ENCODE data around the gene PNMA8B.

Gene PNMA8B

GRCh38 chr19:46452186-46452585 is 43.5 kb downstream of the PNMA8B start:
- Mint-ChIP-seq H3K36me3 (ENCODE audit: low read depth) (peaks cover 4% of the 10 kb centered on the region), H3K27ac (peak overlapping the region; percentile 80 to 98 (median 91)), H3K9me3 (peaks cover 12% of the 10 kb centered on the region), H3K4me1 (peaks cover 52% of the 10 kb centered on the region), H3K27me3 (ENCODE audit: low read depth) (peaks cover 5% of the 10 kb centered on the region), H3K4me3 (peak overlapping the region in 1 of 3 experiments; percentile 46)
- no peak for TF ChIP-seq CTCF (IDR thresholded peaks at IDR 0.05; ENCODE audit: unreplicated experiment in 3 of 3)

DNA sequence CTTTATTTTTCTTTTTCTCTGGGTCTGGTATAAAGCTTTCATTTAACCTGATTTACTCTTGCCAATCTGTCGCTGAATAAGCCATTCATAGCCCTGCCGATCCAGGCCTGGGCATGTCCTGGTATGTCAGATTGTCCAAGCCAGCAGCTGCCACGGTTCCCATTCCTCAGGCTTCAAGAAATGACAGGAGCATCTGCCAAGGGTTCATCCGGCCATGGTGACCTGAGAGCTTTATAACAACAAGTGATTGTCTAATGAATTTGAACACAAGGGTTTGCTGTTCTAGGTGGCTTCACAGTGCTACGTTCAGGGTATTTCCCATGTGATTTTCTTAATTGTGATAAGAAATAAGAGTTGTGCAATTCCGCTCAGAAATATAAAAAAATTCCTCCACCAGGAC is 44.3 kb downstream of the PNMA8B start:
- Mint-ChIP-seq H3K9me3 (peaks cover 12% of the 10 kb centered on the region), H3K27ac (peak overlapping the region; percentile 80 to 98 (median 91)), H3K27me3 (ENCODE audit: low read depth) (peaks cover 5% of the 10 kb centered on the region), H3K4me1 (peaks cover 51% of the 10 kb centered on the region), H3K36me3 (ENCODE audit: low read depth) (peaks cover 4% of the 10 kb centered on the region), H3K4me3 (peak overlapping the region in 1 of 3 experiments; percentile 22)
- no peak for TF ChIP-seq CTCF (IDR thresholded peaks at IDR 0.05; ENCODE audit: unreplicated experiment in 3 of 3)

DNA sequence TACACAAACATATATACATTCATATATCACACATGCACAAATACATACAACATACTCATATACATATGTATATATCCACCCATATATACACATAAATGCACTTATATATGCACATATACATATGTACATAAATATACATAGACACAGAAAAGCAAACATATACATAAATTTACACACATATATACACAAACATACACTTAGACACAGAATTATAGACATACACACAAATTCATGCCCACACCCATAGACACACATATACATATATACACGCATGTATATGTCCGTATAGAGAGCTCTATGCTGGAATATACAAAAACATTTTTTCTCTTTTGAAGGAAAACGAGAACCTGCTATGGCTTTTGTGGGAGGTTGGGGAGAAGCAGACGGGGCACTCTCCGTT is 44.9 kb downstream of the PNMA8B start:
- H3K4me1 Mint-ChIP-seq = peaks cover 52% of the 10 kb centered on the region
- peak overlapping the region; percentile 80 to 98 (median 91) for H3K27ac Mint-ChIP-seq
- H3K4me3 Mint-ChIP-seq = no peak overlapping the region
- peaks cover 12% of the 10 kb centered on the region for H3K9me3 Mint-ChIP-seq
- peaks cover 4% of the 10 kb centered on the region for H3K36me3 Mint-ChIP-seq (ENCODE audit: low read depth)
- H3K27me3 Mint-ChIP-seq (ENCODE audit: low read depth) = peaks cover 5% of the 10 kb centered on the region
- no peak for TF ChIP-seq CTCF (IDR thresholded peaks at IDR 0.05; ENCODE audit: unreplicated experiment in 3 of 3)

GRCh38 chr19:46449228-46449627 is 46.4 kb downstream of the PNMA8B start:
- Mint-ChIP-seq H3K4me3 (no peak overlapping the region), H3K9me3 (peaks cover 12% of the 10 kb centered on the region), H3K27me3 (ENCODE audit: low read depth) (peaks cover 5% of the 10 kb centered on the region), H3K36me3 (ENCODE audit: low read depth) (peaks cover 4% of the 10 kb centered on the region), H3K27ac (peak overlapping the region in 1 of 3 experiments; percentile 71), H3K4me1 (peaks cover 54% of the 10 kb centered on the region)
- TF ChIP-seq CTCF (IDR thresholded peaks at IDR 0.05; ENCODE audit: unreplicated experiment in 3 of 3) = no peak

- no peak overlapping the region for H3K27ac Mint-ChIP-seq
- peaks cover 4% of the 10 kb centered on the region for H3K36me3 Mint-ChIP-seq (ENCODE audit: low read depth)
- no peak for TF ChIP-seq CTCF (IDR thresholded peaks at IDR 0.05; ENCODE audit: unreplicated experiment in 3 of 3)
- H3K27me3 Mint-ChIP-seq (ENCODE audit: low read depth) = peaks cover 5% of the 10 kb centered on the region
- H3K4me1 Mint-ChIP-seq = peaks cover 50% of the 10 kb centered on the region
- no peak overlapping the region for H3K4me3 Mint-ChIP-seq
- H3K9me3 Mint-ChIP-seq = peaks cover 12% of the 10 kb centered on the region
Measured at GRCh38 chr19:46448601-46449000, 47.1 kb downstream of the PNMA8B start.

DNA sequence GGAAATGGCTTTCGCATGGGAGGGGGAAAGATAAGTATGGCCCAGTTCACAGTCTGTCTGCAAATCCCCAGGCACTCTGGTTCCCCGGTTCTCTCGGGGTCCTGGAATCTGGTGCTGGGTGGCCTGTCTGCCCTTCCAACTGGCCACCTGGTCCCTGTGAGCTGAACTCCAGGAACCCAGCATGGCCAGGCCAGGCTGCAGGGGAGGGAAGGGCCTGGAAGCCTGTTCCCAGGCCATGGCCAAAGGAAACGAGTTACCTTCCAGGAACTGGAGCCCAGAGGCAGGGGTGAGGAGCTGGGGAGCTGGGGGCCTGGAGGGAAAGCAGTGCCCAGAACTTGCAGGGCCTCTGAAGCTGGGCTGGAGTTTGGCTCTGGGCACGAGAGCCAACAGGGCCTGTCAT is 47.8 kb downstream of the PNMA8B start:
- H3K27me3 Mint-ChIP-seq (ENCODE audit: low read depth) = peaks cover 5% of the 10 kb centered on the region
- H3K4me1 Mint-ChIP-seq = peaks cover 56% of the 10 kb centered on the region
- no peak for TF ChIP-seq CTCF (IDR thresholded peaks at IDR 0.05; ENCODE audit: unreplicated experiment in 3 of 3)
- H3K4me3 Mint-ChIP-seq = no peak overlapping the region
- H3K27ac Mint-ChIP-seq = peak overlapping the region; percentile 38 to 95 (median 54)
- H3K36me3 Mint-ChIP-seq (ENCODE audit: low read depth) = peaks cover 4% of the 10 kb centered on the region
- H3K9me3 Mint-ChIP-seq = peaks cover 12% of the 10 kb centered on the region
